Nephron (organoid): ENCODE data around the gene HOXA4.

Source experiments
- H3K27ac Mint-ChIP-seq, 3 experiments: 2 replicates each; pipeline ENCODE4 v1.8.0; 2020; ENCODE audit warnings: mixed read lengths in 3 of 3, mild to moderate bottlenecking in 2 of 3, moderate library complexity in 1 of 3
- H3K27me3 Mint-ChIP-seq: 2 replicates; pipeline ENCODE4 v1.8.0; 2021; ENCODE audit warnings: low read depth, mild to moderate bottlenecking, moderate library complexity, mixed read lengths
- H3K36me3 Mint-ChIP-seq: 2 replicates; pipeline ENCODE4 v1.8.0; 2020; ENCODE audit warnings: low read depth, mixed read lengths
- H3K4me1 Mint-ChIP-seq: 2 replicates; pipeline ENCODE4 v1.8.0; 2020; ENCODE audit warnings: mixed read lengths
- H3K4me3 Mint-ChIP-seq, 3 experiments: 2 replicates each; pipeline ENCODE4 v1.8.0; 2020; ENCODE audit warnings: mild to moderate bottlenecking in 3 of 3, mixed read lengths in 3 of 3, moderate library complexity in 2 of 3
- H3K9me3 Mint-ChIP-seq: 2 replicates; pipeline ENCODE4 v1.8.0; 2020; ENCODE audit warnings: mixed read lengths
- CTCF ChIP-seq, 3 experiments: fragments of 200-600 bp; sonication (generic); IDR thresholded peaks; one replicate each; pipeline ENCODE4 v1.5.0; 2021; ENCODE audit warnings: antibody characterized with exemption in 3 of 3; ENCODE audit not compliant: unreplicated experiment in 3 of 3

HOXA4 gene

GRCh38 chr7:27132214-27132613 lies 1.7 kb upstream of the HOXA4 start:
- H3K27me3 Mint-ChIP-seq, result peaks cover 3% of the 10 kb centered on the region
- peak overlapping the region; percentile 88 to 99 (median 92) for H3K27ac Mint-ChIP-seq
- H3K36me3 Mint-ChIP-seq, result peaks cover 43% of the 10 kb centered on the region
- H3K4me1 Mint-ChIP-seq, result peaks cover 84% of the 10 kb centered on the region
- H3K9me3 Mint-ChIP-seq, result no peaks in the 10 kb centered on the region
- peak overlapping the region; percentile 75 to 85 (median 81) for H3K4me3 Mint-ChIP-seq
- no peak for TF ChIP-seq CTCF (IDR thresholded peaks at IDR 0.05; ENCODE audit: unreplicated experiment in 3 of 3)

GRCh38 chr7:27131390-27131819 lies 848 bp upstream of the HOXA4 start:
- peak overlapping the region; percentile 81 to 85 (median 82) for H3K4me3 Mint-ChIP-seq
- TF ChIP-seq CTCF (IDR thresholded peaks at IDR 0.05; ENCODE audit: unreplicated experiment in 3 of 3), result no peak
- H3K36me3 Mint-ChIP-seq, result peaks cover 49% of the 10 kb centered on the region
- H3K27ac Mint-ChIP-seq, result peak overlapping the region; percentile 88 to 99 (median 92)
- H3K4me1 Mint-ChIP-seq, result peaks cover 86% of the 10 kb centered on the region
- no peaks in the 10 kb centered on the region for H3K9me3 Mint-ChIP-seq
- peaks cover 3% of the 10 kb centered on the region for H3K27me3 Mint-ChIP-seq

- H3K27ac Mint-ChIP-seq, result peak overlapping the region; percentile 98 to 100 (median 99)
- peak overlapping the region; percentile 83 to 87 (median 85) for H3K4me3 Mint-ChIP-seq
- H3K36me3 Mint-ChIP-seq, result peaks cover 52% of the 10 kb centered on the region
- TF ChIP-seq CTCF (IDR thresholded peaks at IDR 0.05; ENCODE audit: unreplicated experiment in 3 of 3), result no peak
- peaks cover 3% of the 10 kb centered on the region for H3K27me3 Mint-ChIP-seq
- peaks cover 86% of the 10 kb centered on the region for H3K4me1 Mint-ChIP-seq
- H3K9me3 Mint-ChIP-seq, result no peaks in the 10 kb centered on the region
Measured at GRCh38 chr7:27129729-27130539, 623 bp downstream of the HOXA4 start.

GRCh38 chr7:27128776-27129728 lies 1.5 kb downstream of the HOXA4 start:
- peaks cover 5% of the 10 kb centered on the region for H3K27me3 Mint-ChIP-seq
- peak overlapping the region; percentile 98 to 100 (median 99) for H3K27ac Mint-ChIP-seq
- H3K36me3 Mint-ChIP-seq, result peaks cover 53% of the 10 kb centered on the region
- H3K9me3 Mint-ChIP-seq, result no peaks in the 10 kb centered on the region
- peaks cover 86% of the 10 kb centered on the region for H3K4me1 Mint-ChIP-seq
- no peak for TF ChIP-seq CTCF (IDR thresholded peaks at IDR 0.05; ENCODE audit: unreplicated experiment in 3 of 3)
- peak overlapping the region; percentile 83 to 87 (median 85) for H3K4me3 Mint-ChIP-seq

- Mint-ChIP-seq H3K4me1 (peaks cover 86% of the 10 kb centered on the region), H3K27ac (peak overlapping the region; percentile 98 to 100 (median 99)), H3K4me3 (peak overlapping the region; percentile 83 to 87 (median 85)), H3K36me3 (peaks cover 54% of the 10 kb centered on the region), H3K27me3 (peaks cover 5% of the 10 kb centered on the region), H3K9me3 (no peaks in the 10 kb centered on the region)
- no peak for TF ChIP-seq CTCF (IDR thresholded peaks at IDR 0.05; ENCODE audit: unreplicated experiment in 3 of 3)
Measured at GRCh38 chr7:27128034-27128433, 2.5 kb downstream of the HOXA4 start.
